ENCODE results near the gene PLA1A.
A peak's percentile ranks its signal among the peaks of the same experiment; 100 is the strongest.

PLA1A gene

GRCh38 chr3:119658994-119659393, 61.3 kb downstream of the PLA1A start:
- Histone ChIP-seq H3K9me3 (no peaks in the 10 kb centered on the region), H3K4me3 (ENCODE audit: low read depth, low read length) (no peak overlapping the region), H3K36me3 (no peaks in the 10 kb centered on the region), H3K27me3 (no peaks in the 10 kb centered on the region), H3K4me1 (peaks cover 36% of the 10 kb centered on the region)
- TF ChIP-seq CTCF (IDR thresholded peaks at IDR 0.05; ENCODE audit: low read depth, low read length): no peak
- DNase-seq: no peak

- H3K4me3 ChIP-seq (ENCODE audit: low read depth, low read length): peak overlapping the region; percentile 18; the same call in 1 of the 2 replicates
- peaks cover 36% of the 10 kb centered on the region for H3K4me1 ChIP-seq
- H3K27me3 ChIP-seq: no peaks in the 10 kb centered on the region
- H3K36me3 ChIP-seq: no peaks in the 10 kb centered on the region
- no peak for DNase-seq
- no peaks in the 10 kb centered on the region for H3K9me3 ChIP-seq
- no peak for TF ChIP-seq CTCF (IDR thresholded peaks at IDR 0.05; ENCODE audit: low read depth, low read length)
Observed at GRCh38 chr3:119659606-119660291, 62.1 kb downstream of the PLA1A start.

- Histone ChIP-seq H3K36me3 (no peaks in the 10 kb centered on the region), H3K9me3 (no peaks in the 10 kb centered on the region), H3K27me3 (no peaks in the 10 kb centered on the region), H3K4me3 (ENCODE audit: low read depth, low read length) (peak within 1 kb of the TSS; percentile 18; the same call in 1 of the 2 replicates), H3K4me1 (peaks cover 36% of the 10 kb centered on the region)
- DNase-seq: peak; percentile 79
- no peak for TF ChIP-seq CTCF (IDR thresholded peaks at IDR 0.05; ENCODE audit: low read depth, low read length)
Observed at GRCh38 chr3:119660474-119661440, 63.1 kb downstream of the PLA1A start, which contains the start of gene POPDC2. Gene POPDC2 (minus strand): TSS chr3:119660589. CDS start chr3:119660423, 166 bp downstream.

- no peaks in the 10 kb centered on the region for H3K27me3 ChIP-seq
- H3K4me3 ChIP-seq (ENCODE audit: low read depth, low read length): no peak overlapping the region
- peaks cover 1% of the 10 kb centered on the region; the same call in 1 of the 2 replicates for H3K36me3 ChIP-seq
- peak; percentile 32 for TF ChIP-seq CTCF (IDR thresholded peaks at IDR 0.05; ENCODE audit: low read depth, low read length)
- H3K4me1 ChIP-seq: peaks cover 32% of the 10 kb centered on the region
- H3K9me3 ChIP-seq: no peaks in the 10 kb centered on the region
- DNase-seq: peak; percentile 42
Observed at GRCh38 chr3:119662604-119663373, 65.1 kb downstream of the PLA1A start.

DNA sequence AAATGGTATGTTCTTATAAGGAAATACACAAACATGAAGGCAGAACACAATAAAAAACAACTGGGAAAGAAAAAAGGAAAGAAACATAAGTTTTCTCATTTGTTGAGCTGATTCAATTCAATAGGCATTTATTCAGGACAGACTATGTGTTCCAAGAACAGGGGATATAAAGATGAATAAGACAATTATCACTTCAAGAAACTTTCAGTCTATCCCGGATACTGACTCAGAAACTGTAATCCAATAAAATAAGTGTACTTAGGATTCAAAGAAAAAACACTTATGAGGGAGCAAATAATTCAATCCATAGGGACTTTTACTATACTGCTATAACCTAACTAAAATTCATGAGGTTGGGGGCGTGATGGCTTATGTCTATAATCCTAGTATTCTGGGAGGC, 66.2 kb downstream of the PLA1A start:
- H3K36me3 ChIP-seq: peaks cover 8% of the 10 kb centered on the region
- TF ChIP-seq CTCF (IDR thresholded peaks at IDR 0.05; ENCODE audit: low read depth, low read length): no peak
- no peaks in the 10 kb centered on the region for H3K9me3 ChIP-seq
- no peak for DNase-seq
- no peak overlapping the region for H3K4me3 ChIP-seq (ENCODE audit: low read depth, low read length)
- no peaks in the 10 kb centered on the region for H3K27me3 ChIP-seq
- peaks cover 32% of the 10 kb centered on the region for H3K4me1 ChIP-seq
